Fibroblast of lung (primary cell): Measurements from ENCODE around the gene OPA1. TPM values are rescaled to one million over a fixed set of nuclear protein-coding genes. Genes with fewer than 3 reads are reported as not detected.

ENCODE experiments used
- DNase-seq, 2 donors: peaks; one replicate each; pipeline versions ENCODE4 v3.0.0 to v3.0.0-alpha.2; 2010; ENCODE audit warnings: low read depth in 2 of 2
- H2AFZ ChIP-seq: 2 replicates; pipeline ENCODE4 v1.5.1; 2012; ENCODE audit warnings: low read length, control low read depth, inconsistent platforms
- H3K27ac ChIP-seq: 2 replicates; pipeline ENCODE4 v1.5.1; 2011; ENCODE audit warnings: low read length, control low read depth; ENCODE audit not compliant: insufficient read depth
- H3K27me3 ChIP-seq: 2 replicates; pipeline ENCODE4 v1.5.1; 2011; ENCODE audit warnings: mild to moderate bottlenecking, low read length; ENCODE audit not compliant: control insufficient read depth, insufficient read depth
- H3K36me3 ChIP-seq: 2 replicates; pipeline ENCODE4 v1.5.1; 2011; ENCODE audit warnings: low read length; ENCODE audit not compliant: control insufficient read depth, insufficient read depth
- H3K4me1 ChIP-seq: 2 replicates; pipeline ENCODE4 v1.5.1; 2011; ENCODE audit warnings: low read length; ENCODE audit not compliant: control insufficient read depth, insufficient read depth; ENCODE audit errors: extremely low read depth
- H3K4me2 ChIP-seq: 2 replicates; pipeline ENCODE4 v1.5.1; 2011; ENCODE audit warnings: low read length, control low read depth; ENCODE audit not compliant: insufficient read depth; ENCODE audit errors: extremely low read depth
- H3K4me3 ChIP-seq, 4 experiments: fragments of 200-600 bp in 1 of 4; sonication (generic) in 1 of 4; replicated peaks in 1 of 4; 2 replicates each; pipeline ENCODE4 v1.5.1; 2011 to 2016; ENCODE audit warnings: low read length in 4 of 4, low read depth in 3 of 4, mild to moderate bottlenecking in 3 of 4, control low read depth in 2 of 4, inconsistent platforms in 1 of 4, mixed read lengths in 1 of 4; ENCODE audit not compliant: insufficient read depth in 1 of 4; ENCODE audit errors: control extremely low read depth in 1 of 4
- H3K79me2 ChIP-seq: 2 replicates; pipeline ENCODE4 v1.5.1; 2012; ENCODE audit warnings: mild to moderate bottlenecking, low read length, inconsistent platforms; ENCODE audit not compliant: control insufficient read depth, insufficient read depth
- H3K9ac ChIP-seq: 2 replicates; pipeline ENCODE4 v1.5.1; 2011; ENCODE audit warnings: mild to moderate bottlenecking, low read length, control low read depth; ENCODE audit not compliant: insufficient read depth
- H3K9me3 ChIP-seq: 2 replicates; pipeline ENCODE4 v1.5.1; 2012; ENCODE audit warnings: low read depth, low read length; ENCODE audit not compliant: control insufficient read depth, insufficient read depth
- H4K20me1 ChIP-seq: 2 replicates; pipeline ENCODE4 v1.5.1; 2011; ENCODE audit warnings: low read length; ENCODE audit not compliant: control insufficient read depth, insufficient read depth; ENCODE audit errors: extremely low read depth
- CTCF ChIP-seq, 2 donors: IDR thresholded peaks in 1 of 2; conservative IDR thresholded peaks in 1 of 2; 1 replicate in 1 of 2; 2 replicates in 1 of 2; pipeline ENCODE4 v1.5.1; 2011 to 2012; ENCODE audit warnings: low read length in 2 of 2, control low read depth in 1 of 2, inconsistent platforms in 1 of 2, low read depth in 1 of 2, mild to moderate bottlenecking in 1 of 2
- EZH2 ChIP-seq: IDR thresholded peaks from 2 replicates; pipeline ENCODE4 v1.5.1; 2012; ENCODE audit warnings: low read length, control low read depth, mild to moderate bottlenecking; ENCODE audit errors: missing control alignments
- polyA plus RNA-seq, 2 donors: library from polyadenylated mRNA; depleted of rRNA in 1 of 2; stranded (reverse) in 1 of 2; unstranded in 1 of 2; fragments of >200 nt; gene quantifications; 2 replicates each; pipeline ENCODE4 v1.2.1, GENCODE V29; 2011 to 2012; ENCODE audit warnings: missing spikeins in 1 of 2
- total RNA-seq: library from RNA; depleted of rRNA; stranded (reverse); fragments of >200 nt; gene quantifications from 2 replicates; pipeline ENCODE4 v1.2.1, GENCODE V29; 2014

OPA1 gene
- total and polyA plus RNA-seq, 2 donors (not counting 1 experiment from before 2014, with no cell fraction given): 40.6 to 63.9 TPM

DNA sequence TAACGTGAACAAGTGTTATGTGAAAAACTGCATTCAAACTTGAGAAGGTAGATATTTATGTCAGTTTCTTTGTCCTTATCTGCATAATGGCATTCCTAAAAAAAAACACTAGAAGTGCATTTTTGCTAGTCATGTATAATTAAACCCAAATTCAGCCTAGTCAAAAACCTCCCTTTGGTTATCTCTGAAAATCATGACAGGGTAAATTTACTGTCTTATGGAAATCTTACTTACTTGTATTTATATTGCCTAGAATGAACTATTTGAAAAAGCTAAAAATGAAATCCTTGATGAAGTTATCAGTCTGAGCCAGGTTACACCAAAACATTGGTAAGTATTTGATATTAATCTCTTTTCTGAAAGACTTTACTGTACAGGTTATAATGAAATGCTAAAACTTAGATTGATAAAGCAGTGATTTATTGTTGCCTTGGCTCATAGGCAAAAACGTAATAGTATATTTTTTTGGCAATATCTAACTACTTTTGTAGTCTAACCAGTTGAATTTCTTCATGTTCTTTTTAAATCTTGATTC lies 55.6 kb downstream of the OPA1 start:
- no peak overlapping the region for H3K9ac ChIP-seq
- peaks cover 2% of the 10 kb centered on the region for H3K36me3 ChIP-seq

GRCh38 chr3:193650585-193650984 lies 57.6 kb downstream of the OPA1 start:
- Histone ChIP-seq H4K20me1 (no peaks in the 10 kb centered on the region), H3K4me1 (no peaks in the 10 kb centered on the region), H3K79me2 (no peaks in the 10 kb centered on the region), H3K4me3 (no peak overlapping the region), H3K9me3 (no peaks in the 10 kb centered on the region), H3K27ac (no peak overlapping the region), H3K9ac (no peak overlapping the region), H3K36me3 (peaks cover 2% of the 10 kb centered on the region), H3K4me2 (no peak overlapping the region), H2AFZ (no peak overlapping the region), H3K27me3 (no peaks in the 10 kb centered on the region)
- DNase-seq: no peak
- TF ChIP-seq EZH2 (no peak), CTCF (conservative IDR thresholded peaks at IDR 0.05 in 1 of 2, IDR thresholded peaks at IDR 0.05 in 1 of 2; ENCODE audit: low read depth in 1 of 2, low read length in 2 of 2) (no peak)

More for the DNA sequence above, 55.6 kb downstream of the OPA1 start:
- Histone ChIP-seq H3K4me2 (no peak overlapping the region), H3K27ac (no peak overlapping the region), H3K4me3 (no peak overlapping the region), H4K20me1 (no peaks in the 10 kb centered on the region), H3K9me3 (no peaks in the 10 kb centered on the region), H3K4me1 (no peaks in the 10 kb centered on the region), H2AFZ (no peak overlapping the region), H3K79me2 (no peaks in the 10 kb centered on the region), H3K27me3 (no peaks in the 10 kb centered on the region)
- no peak for DNase-seq
- no peak for TF ChIP-seq EZH2
- no peak for TF ChIP-seq CTCF (conservative IDR thresholded peaks at IDR 0.05 in 1 of 2, IDR thresholded peaks at IDR 0.05 in 1 of 2; ENCODE audit: low read depth in 1 of 2, low read length in 2 of 2)

GRCh38 chr3:193655831-193656433 lies 62.9 kb downstream of the OPA1 start:
- H3K4me1 ChIP-seq: no peaks in the 10 kb centered on the region
- H3K27ac ChIP-seq: no peak overlapping the region
- H3K4me3 ChIP-seq: no peak overlapping the region
- H3K27me3 ChIP-seq: no peaks in the 10 kb centered on the region
- no peak overlapping the region for H2AFZ ChIP-seq
- H3K9me3 ChIP-seq: no peaks in the 10 kb centered on the region
- H3K4me2 ChIP-seq: no peak overlapping the region
- no peak overlapping the region for H3K9ac ChIP-seq
- H3K36me3 ChIP-seq: peaks cover 5% of the 10 kb centered on the region
- TF ChIP-seq CTCF (conservative IDR thresholded peaks at IDR 0.05 in 1 of 2, IDR thresholded peaks at IDR 0.05 in 1 of 2; ENCODE audit: low read depth in 1 of 2, low read length in 2 of 2) (no peak), EZH2 (no peak)
- DNase-seq: peak in 1 of 2 donors; percentile 3
- no peaks in the 10 kb centered on the region for H4K20me1 ChIP-seq
- H3K79me2 ChIP-seq: no peaks in the 10 kb centered on the region
